ENCODE data around the gene PAXIP1.
"Not testable (repeated sequence)": the region's sequence is repeated elsewhere in the genome, so short reads cannot be mapped to it uniquely, and the experiment has no call there.

PAXIP1 gene

GRCh38 chr7:154929006-154929726 is 73.8 kb downstream of the PAXIP1 start:
- H2BK120ac ChIP-seq (ENCODE audit: low read depth, low read length) = no peak overlapping the region
- no peak overlapping the region for H3K27ac ChIP-seq (replicated peaks; ENCODE audit: low read length)
- H3K4me3 ChIP-seq (ENCODE audit: low read length in 2 of 2) = no peak overlapping the region
- H2BK15ac ChIP-seq (ENCODE audit: low read length) = no peak overlapping the region
- peak overlapping the region; percentile 10 for H2AK5ac ChIP-seq (ENCODE audit: low read depth, low read length)
- no peak for DNase-seq (ENCODE audit: low spot score)
- H3K4ac ChIP-seq (ENCODE audit: low read length) = no peak overlapping the region
- H3K9me3 ChIP-seq (replicated peaks in 1 of 2; ENCODE audit: control insufficient read depth in 2 of 2, insufficient read depth in 1 of 2, low read depth in 1 of 2, low read length in 2 of 2) = peaks cover 6 to 7% of the 10 kb centered on the region in 2 donors
- H3K36me3 ChIP-seq (replicated peaks in 1 of 2; ENCODE audit: control insufficient read depth in 2 of 2, insufficient read depth in 2 of 2, low read length in 2 of 2) = no peaks in the 10 kb centered on the region
- no peak overlapping the region for H3K9ac ChIP-seq (ENCODE audit: low read depth, low read length, poor library complexity)
- no peak overlapping the region for H2BK5ac ChIP-seq (ENCODE audit: low read length)
- no peak overlapping the region for H3K4me2 ChIP-seq (ENCODE audit: insufficient read depth, low read length, poor library complexity, severe bottlenecking)
- no peak overlapping the region for H2BK12ac ChIP-seq (ENCODE audit: low read length)
- peak overlapping the region; percentile 76 for H2AFZ ChIP-seq (ENCODE audit: low read length)
- H4K91ac ChIP-seq (ENCODE audit: low read depth, low read length, poor library complexity) = no peak overlapping the region
- WGBS, 2 donors (ENCODE audit: extremely low coverage in 2 of 2, insufficient read length in 2 of 2, insufficient replicate concordance in 1 of 2) = no CpG with 5 or more reads among the region's 9 CpGs
- no peaks in the 10 kb centered on the region for H3K79me1 ChIP-seq (ENCODE audit: low read depth, low read length)
- no peak overlapping the region for H4K8ac ChIP-seq (ENCODE audit: low read depth, low read length)
- peaks cover 0 to 23% (median 0%) of the 10 kb centered on the region in 3 experiments for H3K27me3 ChIP-seq (ENCODE audit: control insufficient read depth in 3 of 3, insufficient read depth in 3 of 3, low read depth in 1 of 3, low read length in 3 of 3)
- H3K14ac ChIP-seq (ENCODE audit: low read length) = no peak overlapping the region
- no peaks in the 10 kb centered on the region for H3K4me1 ChIP-seq (ENCODE audit: control insufficient read depth in 2 of 2, insufficient read depth in 1 of 2, low read depth in 1 of 2, low read length in 2 of 2)
- H3K18ac ChIP-seq (ENCODE audit: low read length) = no peak overlapping the region
- H3K23ac ChIP-seq (ENCODE audit: low read depth, low read length, poor library complexity) = no peak overlapping the region

GRCh38 chr7:154928136-154929005 is 74.6 kb downstream of the PAXIP1 start:
- Histone ChIP-seq H4K8ac (ENCODE audit: low read depth, low read length) (no peak overlapping the region), H3K36me3 (replicated peaks in 1 of 2; ENCODE audit: control insufficient read depth in 2 of 2, insufficient read depth in 2 of 2, low read length in 2 of 2) (no peaks in the 10 kb centered on the region), H2AFZ (ENCODE audit: low read length) (peak overlapping the region; percentile 76), H3K4me2 (ENCODE audit: insufficient read depth, low read length, poor library complexity, severe bottlenecking) (no peak overlapping the region), H3K4ac (ENCODE audit: low read length) (no peak overlapping the region), H3K79me1 (ENCODE audit: low read depth, low read length) (no peaks in the 10 kb centered on the region), H3K14ac (ENCODE audit: low read length) (no peak overlapping the region), H2BK5ac (ENCODE audit: low read length) (no peak overlapping the region), H3K9ac (ENCODE audit: low read depth, low read length, poor library complexity) (no peak overlapping the region), H3K23ac (ENCODE audit: low read depth, low read length, poor library complexity) (no peak overlapping the region), H3K9me3 (replicated peaks in 1 of 2; ENCODE audit: control insufficient read depth in 2 of 2, insufficient read depth in 1 of 2, low read depth in 1 of 2, low read length in 2 of 2) (peaks cover 0 to 2% of the 10 kb centered on the region in 2 donors), H2BK120ac (ENCODE audit: low read depth, low read length) (no peak overlapping the region), H3K4me1 (ENCODE audit: control insufficient read depth in 2 of 2, insufficient read depth in 1 of 2, low read depth in 1 of 2, low read length in 2 of 2) (no peaks in the 10 kb centered on the region), H3K27ac (replicated peaks; ENCODE audit: low read length) (no peak overlapping the region), H3K4me3 (ENCODE audit: low read length in 2 of 2) (no peak overlapping the region), H3K18ac (ENCODE audit: low read length) (no peak overlapping the region), H2BK15ac (ENCODE audit: low read length) (no peak overlapping the region), H2AK5ac (ENCODE audit: low read depth, low read length) (peak overlapping the region; percentile 10), H4K91ac (ENCODE audit: low read depth, low read length, poor library complexity) (no peak overlapping the region), H3K27me3 (ENCODE audit: control insufficient read depth in 3 of 3, insufficient read depth in 3 of 3, low read depth in 1 of 3, low read length in 3 of 3) (peaks cover 0 to 27% (median 0%) of the 10 kb centered on the region in 3 experiments), H2BK12ac (ENCODE audit: low read length) (no peak overlapping the region)
- no CpG with 5 or more reads among the region's 17 CpGs for WGBS, 2 donors (ENCODE audit: extremely low coverage in 2 of 2, insufficient read length in 2 of 2, insufficient replicate concordance in 1 of 2)
- peak; percentile 45 for DNase-seq (ENCODE audit: low spot score)

- peaks cover 0 to under 1% of the 10 kb centered on the region in 2 donors for H3K9me3 ChIP-seq (replicated peaks in 1 of 2; ENCODE audit: control insufficient read depth in 2 of 2, insufficient read depth in 1 of 2, low read depth in 1 of 2, low read length in 2 of 2)
- H3K36me3 ChIP-seq (replicated peaks in 1 of 2; ENCODE audit: control insufficient read depth in 2 of 2, insufficient read depth in 2 of 2, low read length in 2 of 2) = no peaks in the 10 kb centered on the region
- H3K4ac ChIP-seq (ENCODE audit: low read length) = no peak overlapping the region
- H2BK15ac ChIP-seq (ENCODE audit: low read length) = no peak overlapping the region
- no peaks in the 10 kb centered on the region for H3K79me1 ChIP-seq (ENCODE audit: low read depth, low read length)
- no peak overlapping the region for H2AK5ac ChIP-seq (ENCODE audit: low read depth, low read length)
- H2BK120ac ChIP-seq (ENCODE audit: low read depth, low read length) = no peak overlapping the region
- H3K9ac ChIP-seq (ENCODE audit: low read depth, low read length, poor library complexity) = no peak overlapping the region
- peaks cover 0 to 27% (median 0%) of the 10 kb centered on the region in 3 experiments for H3K27me3 ChIP-seq (ENCODE audit: control insufficient read depth in 3 of 3, insufficient read depth in 3 of 3, low read depth in 1 of 3, low read length in 3 of 3)
- no peak overlapping the region for H3K27ac ChIP-seq (replicated peaks; ENCODE audit: low read length)
- H4K91ac ChIP-seq (ENCODE audit: low read depth, low read length, poor library complexity) = no peak overlapping the region
- H3K18ac ChIP-seq (ENCODE audit: low read length) = no peak overlapping the region
- H3K23ac ChIP-seq (ENCODE audit: low read depth, low read length, poor library complexity) = no peak overlapping the region
- DNase-seq (ENCODE audit: low spot score) = peak; percentile 61
- no peak overlapping the region for H3K4me2 ChIP-seq (ENCODE audit: insufficient read depth, low read length, poor library complexity, severe bottlenecking)
- no peak overlapping the region for H3K4me3 ChIP-seq (ENCODE audit: low read length in 2 of 2)
- no peaks in the 10 kb centered on the region for H3K4me1 ChIP-seq (ENCODE audit: control insufficient read depth in 2 of 2, insufficient read depth in 1 of 2, low read depth in 1 of 2, low read length in 2 of 2)
- no peak overlapping the region for H4K8ac ChIP-seq (ENCODE audit: low read depth, low read length)
- H2BK5ac ChIP-seq (ENCODE audit: low read length) = no peak overlapping the region
- H2AFZ ChIP-seq (ENCODE audit: low read length) = no peak overlapping the region
- no peak overlapping the region for H3K14ac ChIP-seq (ENCODE audit: low read length)
- WGBS, 2 donors (ENCODE audit: extremely low coverage in 2 of 2, insufficient read length in 2 of 2, insufficient replicate concordance in 1 of 2) = no CpG with 5 or more reads among the region's 5 CpGs
- no peak overlapping the region for H2BK12ac ChIP-seq (ENCODE audit: low read length)
Measured at GRCh38 chr7:154927624-154928125, 75.2 kb downstream of the PAXIP1 start.

- H4K8ac ChIP-seq (ENCODE audit: low read depth, low read length); H3K23ac ChIP-seq (ENCODE audit: low read depth, low read length, poor library complexity); H3K4ac ChIP-seq (ENCODE audit: low read length); H4K91ac ChIP-seq (ENCODE audit: low read depth, low read length, poor library complexity); H2BK120ac ChIP-seq (ENCODE audit: low read depth, low read length); H3K4me3 ChIP-seq (ENCODE audit: low read length in 2 of 2); H3K4me1 ChIP-seq (ENCODE audit: control insufficient read depth in 2 of 2, insufficient read depth in 1 of 2, low read depth in 1 of 2, low read length in 2 of 2); H3K9me3 ChIP-seq (replicated peaks in 1 of 2; ENCODE audit: control insufficient read depth in 2 of 2, insufficient read depth in 1 of 2, low read depth in 1 of 2, low read length in 2 of 2); H2BK15ac ChIP-seq (ENCODE audit: low read length); H3K9ac ChIP-seq (ENCODE audit: low read depth, low read length, poor library complexity); DNase-seq (ENCODE audit: low spot score); H3K4me2 ChIP-seq (ENCODE audit: insufficient read depth, low read length, poor library complexity, severe bottlenecking); H3K14ac ChIP-seq (ENCODE audit: low read length); H2AFZ ChIP-seq (ENCODE audit: low read length); H2AK5ac ChIP-seq (ENCODE audit: low read depth, low read length); H3K18ac ChIP-seq (ENCODE audit: low read length); H3K36me3 ChIP-seq (replicated peaks in 1 of 2; ENCODE audit: control insufficient read depth in 2 of 2, insufficient read depth in 2 of 2, low read length in 2 of 2); H2BK5ac ChIP-seq (ENCODE audit: low read length); H3K27ac ChIP-seq (replicated peaks; ENCODE audit: low read length); H3K79me1 ChIP-seq (ENCODE audit: low read depth, low read length); H2BK12ac ChIP-seq (ENCODE audit: low read length): not testable (repeated sequence)
- H3K27me3 ChIP-seq (ENCODE audit: control insufficient read depth in 3 of 3, insufficient read depth in 3 of 3, low read depth in 1 of 3, low read length in 3 of 3) = peaks cover 0 to 23% (median 0%) of the 10 kb centered on the region in 3 experiments
- WGBS, 2 donors (ENCODE audit: extremely low coverage in 2 of 2, insufficient read length in 2 of 2, insufficient replicate concordance in 1 of 2) = no CpG with 5 or more reads among the region's 2 CpGs
Measured at GRCh38 chr7:154922472-154922871, 80.5 kb downstream of the PAXIP1 start.

Data from neuronal stem cell (in vitro differentiated cells).